Neural cell (in vitro differentiated cells): ENCODE results near the gene CFAP99. TPM values are rescaled to one million over a fixed set of nuclear protein-coding genes. Genes with fewer than 3 reads are reported as not detected.

Experiments used
- H2AFZ ChIP-seq: fragments of 200-600, 300-800 bp; sonication (generic), shearing (Covaris generic); 2 replicates; pipeline ENCODE4 v1.6.0; 2014; ENCODE audit warnings: low read depth, mild to moderate bottlenecking, antibody characterized with exemption, low read length, moderate library complexity
- H3F3A ChIP-seq: fragments of 200-600 bp; shearing (Covaris generic); 2 replicates; pipeline ENCODE4 v1.6.1; 2016; ENCODE audit warnings: mild to moderate bottlenecking, moderate library complexity, mixed read lengths, antibody characterized with exemption, low read length; ENCODE audit not compliant: insufficient read depth, poor library complexity, severe bottlenecking
- H3K27ac ChIP-seq: fragments of 200-600, 300-800 bp; sonication (generic), shearing (Covaris generic); 2 replicates; pipeline ENCODE4 v1.5.1; 2014; ENCODE audit warnings: mild to moderate bottlenecking, low read length, moderate library complexity
- H3K27me3 ChIP-seq: fragments of 300-800, 200-600 bp; sonication (generic), shearing (Covaris generic); 2 replicates; pipeline ENCODE4 v1.6.0; 2014; ENCODE audit warnings: mild to moderate bottlenecking, low read depth, low read length, moderate library complexity; ENCODE audit not compliant: insufficient read depth
- H3K36me3 ChIP-seq: fragments of 300-800, 200-600 bp; sonication (generic), shearing (Covaris generic); 2 replicates; pipeline ENCODE4 v1.5.1; 2014; ENCODE audit warnings: mild to moderate bottlenecking, antibody characterized with exemption, low read length, moderate library complexity; ENCODE audit not compliant: insufficient read depth
- H3K4me2 ChIP-seq: fragments of 300-800, 200-600 bp; sonication (generic), shearing (Covaris generic); 2 replicates; pipeline ENCODE4 v1.6.0; 2014; ENCODE audit warnings: mild to moderate bottlenecking, low read length
- H3K4me3 ChIP-seq: fragments of 300-800, 200-600 bp; sonication (generic), shearing (Covaris generic); 2 replicates; pipeline ENCODE4 v1.5.1; 2014; ENCODE audit warnings: mild to moderate bottlenecking, low read length, moderate library complexity
- H3K79me2 ChIP-seq: fragments of 200-600 bp; shearing (Covaris generic); replicated peaks from 2 replicates; pipeline ENCODE4 v1.6.0; 2014; ENCODE audit warnings: mild to moderate bottlenecking, low read length, moderate library complexity; ENCODE audit not compliant: insufficient read depth
- H3K9ac ChIP-seq: fragments of 300-800, 200-600 bp; sonication (generic), shearing (Covaris generic); 2 replicates; pipeline ENCODE4 v1.6.1; 2016; ENCODE audit warnings: mild to moderate bottlenecking, low read length, mixed read lengths
- H3K9me2 ChIP-seq: fragments of 200-600 bp; shearing (Covaris generic); 2 replicates; pipeline ENCODE4 v1.6.1; 2016; ENCODE audit warnings: mild to moderate bottlenecking, low read length, mixed read lengths; ENCODE audit not compliant: insufficient read depth
- H3K9me3 ChIP-seq: fragments of 200-600, 300-800 bp; sonication (generic), shearing (Covaris generic); 2 replicates; pipeline ENCODE4 v1.6.1; 2016; ENCODE audit warnings: mild to moderate bottlenecking, mixed run types, low read length, moderate library complexity, mixed read lengths
- H4K20me1 ChIP-seq: fragments of 200-600 bp; shearing (Covaris generic); 2 replicates; pipeline ENCODE4 v1.6.1; 2016; ENCODE audit warnings: mild to moderate bottlenecking, mixed run types; ENCODE audit not compliant: insufficient read depth
- EP300 ChIP-seq: fragments of 450-650 bp; conservative IDR thresholded peaks from 2 replicates; pipeline ENCODE4 v1.6.1; 2014; ENCODE audit warnings: antibody characterized with exemption, mild to moderate bottlenecking, moderate library complexity; ENCODE audit not compliant: poor library complexity, severe bottlenecking
- EZH2 ChIP-seq: fragments of 200-600, 300-800 bp; shearing (Covaris generic), sonication (generic); IDR thresholded peaks from 2 replicates; pipeline ENCODE4 v1.6.1; 2014; ENCODE audit warnings: antibody characterized with exemption, low read length, borderline replicate concordance, mild to moderate bottlenecking; ENCODE audit not compliant: insufficient read depth, poor library complexity, severe bottlenecking
- MXI1 ChIP-seq: fragments of 450-650 bp; conservative IDR thresholded peaks from 2 replicates; pipeline ENCODE4 v1.6.1; 2014; ENCODE audit warnings: antibody characterized with exemption, mild to moderate bottlenecking; ENCODE audit not compliant: poor library complexity, severe bottlenecking
- POLR2AphosphoS5 ChIP-seq: IDR thresholded peaks from 2 replicates; pipeline ENCODE4 v1.6.1; 2012
- RAD21 ChIP-seq: fragments of 450-650 bp; conservative IDR thresholded peaks from 2 replicates; pipeline ENCODE4 v1.6.1; 2014; ENCODE audit warnings: antibody characterized with exemption, mild to moderate bottlenecking, moderate library complexity
- REST ChIP-seq: IDR thresholded peaks from 2 replicates; pipeline ENCODE4 v1.6.1; 2012; ENCODE audit warnings: borderline replicate concordance
- SMC3 ChIP-seq: fragments of 450-650 bp; conservative IDR thresholded peaks from 2 replicates; pipeline ENCODE4 v1.6.1; 2014; ENCODE audit warnings: antibody characterized with exemption, mild to moderate bottlenecking, moderate library complexity; ENCODE audit not compliant: poor library complexity
- TAF1 ChIP-seq: IDR thresholded peaks from 2 replicates; pipeline ENCODE4 v1.6.1; 2012; ENCODE audit warnings: low read depth
- polyA plus RNA-seq: library from polyadenylated mRNA; depleted of rRNA; stranded (reverse); fragments of >200 nt; gene quantifications from 2 replicates; pipeline ENCODE4 v1.2.3, GENCODE V29; 2014
- TF ChIP-seq, protein P1 (sequence below): fragments of 450-650 bp; IDR thresholded peaks from 2 replicates; pipeline ENCODE4 v1.5.1; 2014; ENCODE audit warnings: antibody characterized with exemption, mild to moderate bottlenecking, moderate library complexity; ENCODE audit not compliant: poor library complexity, severe bottlenecking

CFAP99 gene
- polyA plus RNA-seq, 1 donor from 2014 or later: not detected

GRCh38 chr4:2445571-2445970 is 26.8 kb downstream of the CFAP99 start:
- no peaks in the 10 kb centered on the region for H3K79me2 ChIP-seq
- no peak overlapping the region for H3K27ac ChIP-seq

DNA sequence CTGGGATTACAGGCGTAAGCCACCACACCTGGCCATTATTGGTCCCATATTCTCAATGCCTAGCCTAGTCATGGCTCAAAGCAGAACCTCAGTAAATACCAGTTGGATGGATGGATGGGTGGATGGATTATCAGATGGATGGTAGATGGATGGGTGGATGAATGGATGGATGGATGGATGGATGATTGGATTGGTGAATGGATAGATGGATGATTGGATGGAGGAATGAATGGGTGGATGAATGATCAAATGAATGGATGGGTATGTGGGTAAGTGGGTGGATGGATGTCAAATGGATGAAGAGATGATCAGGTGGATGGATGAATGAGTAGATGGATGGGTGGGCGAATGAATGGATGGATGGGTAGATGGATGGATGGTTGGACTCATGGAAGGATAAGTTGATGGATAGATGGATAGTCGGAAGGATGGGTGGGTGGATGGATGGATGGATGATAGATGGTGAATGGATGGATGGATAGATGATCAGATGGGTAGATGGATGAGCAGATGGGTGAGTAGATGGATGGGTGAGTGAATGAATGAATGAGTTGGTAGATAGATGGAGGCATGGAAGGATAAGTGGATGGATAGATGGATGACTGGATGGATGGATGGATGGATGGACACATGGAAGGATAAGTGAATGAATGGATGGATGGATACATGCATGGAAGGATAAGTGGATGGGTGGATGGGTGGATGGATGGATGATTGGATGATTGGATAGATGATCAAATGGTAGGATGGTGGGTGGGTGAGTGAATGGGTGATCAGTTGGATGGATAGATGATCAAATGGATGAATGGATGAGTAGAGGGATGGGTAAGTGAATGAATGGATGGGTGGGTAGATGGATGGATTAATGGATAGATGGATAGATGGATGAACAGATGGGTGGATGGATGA is 28.2 kb downstream of the CFAP99 start:
- H3K9ac ChIP-seq: no peak overlapping the region

More at GRCh38 chr4:2445571-2445970, 26.8 kb downstream of the CFAP99 start:
- Histone ChIP-seq H4K20me1 (no peaks in the 10 kb centered on the region), H3K4me3 (no peak overlapping the region), H3K9me3 (no peaks in the 10 kb centered on the region), H3K36me3 (no peaks in the 10 kb centered on the region), H3K9ac (no peak overlapping the region), H3K9me2 (no peaks in the 10 kb centered on the region), H2AFZ (no peak overlapping the region), H3F3A (no peaks in the 10 kb centered on the region), H3K27me3 (no peaks in the 10 kb centered on the region), H3K4me2 (no peak overlapping the region)
- TF ChIP-seq EP300 (no peak), REST (no peak), MXI1 (no peak), POLR2AphosphoS5 (no peak), EZH2 (no peak), TAF1 (no peak), SMC3 (no peak), RAD21 (no peak)
- TF ChIP-seq, protein P1, sequence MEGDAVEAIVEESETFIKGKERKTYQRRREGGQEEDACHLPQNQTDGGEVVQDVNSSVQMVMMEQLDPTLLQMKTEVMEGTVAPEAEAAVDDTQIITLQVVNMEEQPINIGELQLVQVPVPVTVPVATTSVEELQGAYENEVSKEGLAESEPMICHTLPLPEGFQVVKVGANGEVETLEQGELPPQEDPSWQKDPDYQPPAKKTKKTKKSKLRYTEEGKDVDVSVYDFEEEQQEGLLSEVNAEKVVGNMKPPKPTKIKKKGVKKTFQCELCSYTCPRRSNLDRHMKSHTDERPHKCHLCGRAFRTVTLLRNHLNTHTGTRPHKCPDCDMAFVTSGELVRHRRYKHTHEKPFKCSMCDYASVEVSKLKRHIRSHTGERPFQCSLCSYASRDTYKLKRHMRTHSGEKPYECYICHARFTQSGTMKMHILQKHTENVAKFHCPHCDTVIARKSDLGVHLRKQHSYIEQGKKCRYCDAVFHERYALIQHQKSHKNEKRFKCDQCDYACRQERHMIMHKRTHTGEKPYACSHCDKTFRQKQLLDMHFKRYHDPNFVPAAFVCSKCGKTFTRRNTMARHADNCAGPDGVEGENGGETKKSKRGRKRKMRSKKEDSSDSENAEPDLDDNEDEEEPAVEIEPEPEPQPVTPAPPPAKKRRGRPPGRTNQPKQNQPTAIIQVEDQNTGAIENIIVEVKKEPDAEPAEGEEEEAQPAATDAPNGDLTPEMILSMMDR: no peak

More for the DNA sequence above, 28.2 kb downstream of the CFAP99 start:
- Histone ChIP-seq H3K4me2 (no peak overlapping the region), H3K36me3 (no peaks in the 10 kb centered on the region), H3K4me3 (no peak overlapping the region), H3K27ac (no peak overlapping the region), H4K20me1 (no peaks in the 10 kb centered on the region), H2AFZ (no peak overlapping the region), H3K79me2 (no peaks in the 10 kb centered on the region), H3K9me2 (no peaks in the 10 kb centered on the region), H3K9me3 (no peaks in the 10 kb centered on the region), H3F3A (no peaks in the 10 kb centered on the region), H3K27me3 (no peaks in the 10 kb centered on the region)
- no peak for TF ChIP-seq TAF1
- TF ChIP-seq, protein P1: no peak
